A673 (cell line): ENCODE measurements around the gene IDI1. TPM values are rescaled to one million over a fixed set of nuclear protein-coding genes. Genes with fewer than 3 reads are reported as not detected.

Experiments used
- BruUV-seq: library from RNA; stranded (reverse); fragments of 400-500 nt; replicated peaks from 2 replicates; lab custom pipeline; 2021; lab: Mats Ljungman, UMichigan
- CTCF ChIA-PET: fragments of 300-600 bp; sonication (Branson Sonifier 250); formaldehyde crosslinking; loops from one replicate; lab custom pipeline; 2022; ENCODE audit warnings: antibody characterized with exemption; lab: Charles Lee
- POLR2A ChIA-PET: fragments of 300-600 bp; sonication (Branson Sonifier 250); formaldehyde crosslinking; loops from one replicate; lab custom pipeline; 2022; ENCODE audit warnings: antibody characterized with exemption; ENCODE audit not compliant: low non-redundant PET; lab: Charles Lee
- DNase-seq: peaks from one replicate; pipeline ENCODE4 v3.0.0-alpha.2; 2015; ENCODE audit warnings: low spot score
- H3K27ac ChIP-seq: fragments of 200-600 bp; sonication (generic); 2 replicates; pipeline ENCODE4 v1.5.1; 2016; ENCODE audit warnings: mixed run types, low read depth, mild to moderate bottlenecking, mixed read lengths, antibody characterized with exemption, low read length; ENCODE audit not compliant: poor library complexity, severe bottlenecking
- H3K27me3 ChIP-seq: fragments of 200-600 bp; sonication (generic); replicated peaks from 2 replicates; pipeline ENCODE4 v1.6.1; 2017; ENCODE audit warnings: mixed run types, low read depth, mild to moderate bottlenecking, mixed read lengths, antibody characterized with exemption, low read length; ENCODE audit not compliant: insufficient read depth, poor library complexity
- H3K36me3 ChIP-seq: fragments of 200-600 bp; sonication (generic); 2 replicates; pipeline ENCODE4 v1.6.1; 2016; ENCODE audit warnings: mixed run types, mild to moderate bottlenecking, mixed read lengths, antibody characterized with exemption, low read length; ENCODE audit not compliant: insufficient read depth, poor library complexity, severe bottlenecking
- H3K4me1 ChIP-seq: fragments of 200-600 bp; sonication (generic); 2 replicates; pipeline ENCODE4 v1.6.1; 2017; ENCODE audit warnings: mixed run types, mild to moderate bottlenecking, mixed read lengths, antibody characterized with exemption, low read length; ENCODE audit not compliant: insufficient read depth, poor library complexity, severe bottlenecking
- H3K4me3 ChIP-seq: fragments of 200-600 bp; sonication (generic); 2 replicates; pipeline ENCODE4 v1.5.1; 2016; ENCODE audit warnings: low read depth, mixed run types, mild to moderate bottlenecking, mixed read lengths, low read length; ENCODE audit not compliant: poor library complexity, severe bottlenecking
- H3K9me3 ChIP-seq: fragments of 200-600 bp; sonication (generic); 2 replicates; pipeline ENCODE4 v1.6.1; 2016; ENCODE audit warnings: mixed run types, low read depth, mild to moderate bottlenecking, mixed read lengths, antibody characterized with exemption, low read length; ENCODE audit not compliant: poor library complexity, severe bottlenecking
- EZH2 ChIP-seq: fragments of 200-600 bp; sonication (generic); IDR thresholded peaks from 2 replicates; pipeline ENCODE4 v1.6.1; 2017; ENCODE audit warnings: borderline replicate concordance, low read depth, mild to moderate bottlenecking, mixed read lengths, antibody characterized with exemption, low read length; ENCODE audit not compliant: poor library complexity, severe bottlenecking
- intact Hi-C: fragments of 100-400 bp; cut with micrococcal nuclease; formaldehyde crosslinking; loops from one replicate; pipeline ENCODE4 v1.10.0; 2022; ENCODE audit not compliant: unreplicated experiment
- total RNA-seq: library from RNA; stranded (reverse); gene quantifications from 2 replicates; pipeline ENCODE4 v1.2.3, GENCODE V29; 2021
- TF ChIP-seq, protein P1 (sequence below): fragments of 300-800, 200-600 bp; sonication (generic); conservative IDR thresholded peaks from 2 replicates; pipeline ENCODE4 v1.5.1; 2017; ENCODE audit warnings: low read depth, mild to moderate bottlenecking, antibody characterized with exemption, low read length, moderate library complexity, mixed read lengths

Gene IDI1
- total RNA-seq, 1 experiment from 2014 or later = 111 TPM

GRCh38 chr10:1009071-1009494, 39.8 kb downstream of the IDI1 start:
- Histone ChIP-seq H3K27ac (no peak overlapping the region), H3K27me3 (no peaks in the 10 kb centered on the region), H3K36me3 (peaks cover 92% of the 10 kb centered on the region), H3K4me1 (no peaks in the 10 kb centered on the region), H3K9me3 (no peaks in the 10 kb centered on the region), H3K4me3 (no peak overlapping the region)
- intact Hi-C loops = no loop called here
- TF ChIP-seq, protein P1, sequence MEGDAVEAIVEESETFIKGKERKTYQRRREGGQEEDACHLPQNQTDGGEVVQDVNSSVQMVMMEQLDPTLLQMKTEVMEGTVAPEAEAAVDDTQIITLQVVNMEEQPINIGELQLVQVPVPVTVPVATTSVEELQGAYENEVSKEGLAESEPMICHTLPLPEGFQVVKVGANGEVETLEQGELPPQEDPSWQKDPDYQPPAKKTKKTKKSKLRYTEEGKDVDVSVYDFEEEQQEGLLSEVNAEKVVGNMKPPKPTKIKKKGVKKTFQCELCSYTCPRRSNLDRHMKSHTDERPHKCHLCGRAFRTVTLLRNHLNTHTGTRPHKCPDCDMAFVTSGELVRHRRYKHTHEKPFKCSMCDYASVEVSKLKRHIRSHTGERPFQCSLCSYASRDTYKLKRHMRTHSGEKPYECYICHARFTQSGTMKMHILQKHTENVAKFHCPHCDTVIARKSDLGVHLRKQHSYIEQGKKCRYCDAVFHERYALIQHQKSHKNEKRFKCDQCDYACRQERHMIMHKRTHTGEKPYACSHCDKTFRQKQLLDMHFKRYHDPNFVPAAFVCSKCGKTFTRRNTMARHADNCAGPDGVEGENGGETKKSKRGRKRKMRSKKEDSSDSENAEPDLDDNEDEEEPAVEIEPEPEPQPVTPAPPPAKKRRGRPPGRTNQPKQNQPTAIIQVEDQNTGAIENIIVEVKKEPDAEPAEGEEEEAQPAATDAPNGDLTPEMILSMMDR = no peak
- no peak for TF ChIP-seq EZH2
- CTCF ChIA-PET = no interaction called here
- no TSS peak for BruUV-seq
- POLR2A ChIA-PET = no interaction called here
- DNase-seq = no peak

GRCh38 chr10:1007583-1007982, 41.3 kb downstream of the IDI1 start:
- POLR2A ChIA-PET = no interaction called here
- Histone ChIP-seq H3K36me3 (peaks cover 94% of the 10 kb centered on the region), H3K27ac (no peak overlapping the region), H3K4me3 (no peak overlapping the region), H3K9me3 (peaks cover 4% of the 10 kb centered on the region), H3K27me3 (no peaks in the 10 kb centered on the region), H3K4me1 (no peaks in the 10 kb centered on the region)
- DNase-seq = no peak
- TF ChIP-seq, protein P1 = no peak
- no peak for TF ChIP-seq EZH2
- CTCF ChIA-PET = no interaction called here
- intact Hi-C loops = no loop called here
- BruUV-seq = no TSS peak

GRCh38 chr10:1006573-1006972, 42.3 kb downstream of the IDI1 start:
- BruUV-seq = no TSS peak
- Histone ChIP-seq H3K9me3 (peaks cover 14% of the 10 kb centered on the region), H3K4me1 (no peaks in the 10 kb centered on the region), H3K27me3 (no peaks in the 10 kb centered on the region), H3K36me3 (peaks cover 94% of the 10 kb centered on the region), H3K27ac (no peak overlapping the region), H3K4me3 (no peak overlapping the region)
- DNase-seq = no peak
- ChIA-PET POLR2A (no interaction called here), CTCF (no interaction called here)
- TF ChIP-seq, protein P1 = no peak
- TF ChIP-seq EZH2 = no peak
- intact Hi-C loops = no loop called here
